ENCODE results near the gene COPS3. TPM values are rescaled to one million over a fixed set of nuclear protein-coding genes. Genes with fewer than 3 reads are reported as not detected.

COPS3 gene
- total and polyA plus RNA-seq, 2 of the 4 experiments (the other 2 are of a cell fraction), result 71.4 to 144 TPM

DNA sequence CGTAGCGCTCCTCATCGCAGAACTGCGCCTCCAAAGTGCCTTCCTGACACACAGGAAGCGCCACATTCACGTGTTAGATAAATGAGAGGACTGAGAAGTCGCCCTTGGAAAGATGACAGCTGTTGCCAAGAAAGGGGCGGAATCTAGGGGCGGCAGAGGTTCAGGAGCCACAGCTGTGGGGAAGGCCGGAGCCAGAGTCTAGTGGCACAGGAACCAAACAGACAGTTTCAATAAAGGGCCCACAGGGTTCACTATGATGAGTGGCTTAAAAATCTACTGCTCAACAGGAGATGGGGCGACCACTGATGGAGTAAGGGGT is 48.8 kb downstream of the COPS3 start:
- H3K23ac ChIP-seq (ENCODE audit: low read depth, low read length), result no peak overlapping the region
- no peak overlapping the region for H2BK15ac ChIP-seq (ENCODE audit: low read depth, low read length)
- no peak overlapping the region for H4K8ac ChIP-seq (ENCODE audit: low read depth in 2 of 2, low read length in 2 of 2)
- no peak overlapping the region for H2BK5ac ChIP-seq (ENCODE audit: low read depth, low read length, poor library complexity, severe bottlenecking)
- POLR2A ChIA-PET (ENCODE audit: unreplicated experiment), result no interaction called here
- H2AK5ac ChIP-seq (ENCODE audit: low read depth, low read length), result no peak overlapping the region
- H3K14ac ChIP-seq (replicated peaks; ENCODE audit: low read depth, low read length), result no peak overlapping the region
- no peak overlapping the region for H3K4me2 ChIP-seq (ENCODE audit: low read depth, low read length)
- DNase-seq (no peak), ATAC-seq (ENCODE audit: low read depth) (no peak)
- H3K79me1 ChIP-seq (ENCODE audit: low read depth in 1 of 2, low read length in 2 of 2), result peaks cover 23 to 76% of the 10 kb centered on the region in 2 experiments
- H2BK120ac ChIP-seq (ENCODE audit: low read depth, low read length), result no peak overlapping the region
- no peak overlapping the region for H3K56ac ChIP-seq (ENCODE audit: extremely low read depth, insufficient read depth, low read length)
- no peak overlapping the region for H3K9ac ChIP-seq (ENCODE audit: low read depth, low read length)
- no peak overlapping the region for H3K18ac ChIP-seq (ENCODE audit: low read depth, low read length)
- dilution Hi-C loops (cut with HindIII; ENCODE audit: low sequenced_read_pairs, unreplicated experiment), result no loop called here
- no peaks in the 10 kb centered on the region for H3K9me3 ChIP-seq (ENCODE audit: control insufficient read depth, insufficient read depth, low read length)
- H3K9me1 ChIP-seq (ENCODE audit: insufficient read depth, low read length), result peaks cover 9% of the 10 kb centered on the region
- H4K5ac ChIP-seq (ENCODE audit: low read depth, low read length), result no peak overlapping the region
- CTCF ChIA-PET, result interaction anchor here (0.6 kb wide), 1 partner anchor 107 kb away, joined by 3 read pairs; no protein-coding TSS in a partner anchor
- no peak overlapping the region for H2BK20ac ChIP-seq (ENCODE audit: low read depth, low read length)
- H2AFZ ChIP-seq (replicated peaks; ENCODE audit: low read length, poor library complexity), result no peak overlapping the region
- no TSS peak for BruUV-seq (replicated peaks)
- no peak overlapping the region for H4K91ac ChIP-seq (ENCODE audit: insufficient read depth, low read depth, low read length)
- H3K4me3 ChIP-seq (ENCODE audit: insufficient read depth, low read depth, low read length), result no peak overlapping the region
- H3K27ac ChIP-seq (ENCODE audit: insufficient read depth, low read length), result no peak overlapping the region
- in situ Hi-C loops (cut with MboI; ENCODE audit: low sequenced_read_pairs), result no loop called here
- no peaks in the 10 kb centered on the region for H3K27me3 ChIP-seq (ENCODE audit: control insufficient read depth, insufficient read depth, low read length)
- intact Hi-C loops (cut with micrococcal nuclease), result no loop called here
- 52% methylated on average over 3 of the region's 11 CpGs; no CpG with 5 or more reads in 1 of the 2 experiments for WGBS, 2 experiments (ENCODE audit: extremely low coverage in 2 of 2, insufficient read length in 1 of 2)
- no peak for TF ChIP-seq MAFK (IDR thresholded peaks at IDR 0.05; ENCODE audit: low read depth, low read length)
- no peak for TF ChIP-seq RFX5 (IDR thresholded peaks at IDR 0.05; ENCODE audit: low read depth, low read length)
- TF ChIP-seq FOS (IDR thresholded peaks at IDR 0.05; ENCODE audit: low read depth, low read length), result no peak
- no peak for TF ChIP-seq MXI1 (IDR thresholded peaks at IDR 0.05; ENCODE audit: borderline replicate concordance, low read depth, low read length)
- no peak for TF ChIP-seq POLR2A (IDR thresholded peaks at IDR 0.05; ENCODE audit: low read depth, low read length)
- TF ChIP-seq, protein P1, sequence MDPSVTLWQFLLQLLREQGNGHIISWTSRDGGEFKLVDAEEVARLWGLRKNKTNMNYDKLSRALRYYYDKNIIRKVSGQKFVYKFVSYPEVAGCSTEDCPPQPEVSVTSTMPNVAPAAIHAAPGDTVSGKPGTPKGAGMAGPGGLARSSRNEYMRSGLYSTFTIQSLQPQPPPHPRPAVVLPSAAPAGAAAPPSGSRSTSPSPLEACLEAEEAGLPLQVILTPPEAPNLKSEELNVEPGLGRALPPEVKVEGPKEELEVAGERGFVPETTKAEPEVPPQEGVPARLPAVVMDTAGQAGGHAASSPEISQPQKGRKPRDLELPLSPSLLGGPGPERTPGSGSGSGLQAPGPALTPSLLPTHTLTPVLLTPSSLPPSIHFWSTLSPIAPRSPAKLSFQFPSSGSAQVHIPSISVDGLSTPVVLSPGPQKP (IDR thresholded peaks at IDR 0.05; ENCODE audit: borderline replicate concordance, low read depth, low read length), result no peak
- no peak overlapping the region for H3K4ac ChIP-seq (ENCODE audit: low read depth, low read length)
- peaks cover 68% of the 10 kb centered on the region for H4K20me1 ChIP-seq (ENCODE audit: insufficient read depth, low read length)
- peaks cover 47% of the 10 kb centered on the region for H3K36me3 ChIP-seq (ENCODE audit: control insufficient read depth, insufficient read depth, low read length)
- peaks cover 4% of the 10 kb centered on the region for H3K4me1 ChIP-seq (ENCODE audit: control insufficient read depth, insufficient read depth, low read length)
- no peak overlapping the region for H2AK9ac ChIP-seq (replicated peaks; ENCODE audit: low read depth, low read length, poor library complexity)
